ENCODE results near the gene LIN7B.

The LIN7B gene

DNA sequence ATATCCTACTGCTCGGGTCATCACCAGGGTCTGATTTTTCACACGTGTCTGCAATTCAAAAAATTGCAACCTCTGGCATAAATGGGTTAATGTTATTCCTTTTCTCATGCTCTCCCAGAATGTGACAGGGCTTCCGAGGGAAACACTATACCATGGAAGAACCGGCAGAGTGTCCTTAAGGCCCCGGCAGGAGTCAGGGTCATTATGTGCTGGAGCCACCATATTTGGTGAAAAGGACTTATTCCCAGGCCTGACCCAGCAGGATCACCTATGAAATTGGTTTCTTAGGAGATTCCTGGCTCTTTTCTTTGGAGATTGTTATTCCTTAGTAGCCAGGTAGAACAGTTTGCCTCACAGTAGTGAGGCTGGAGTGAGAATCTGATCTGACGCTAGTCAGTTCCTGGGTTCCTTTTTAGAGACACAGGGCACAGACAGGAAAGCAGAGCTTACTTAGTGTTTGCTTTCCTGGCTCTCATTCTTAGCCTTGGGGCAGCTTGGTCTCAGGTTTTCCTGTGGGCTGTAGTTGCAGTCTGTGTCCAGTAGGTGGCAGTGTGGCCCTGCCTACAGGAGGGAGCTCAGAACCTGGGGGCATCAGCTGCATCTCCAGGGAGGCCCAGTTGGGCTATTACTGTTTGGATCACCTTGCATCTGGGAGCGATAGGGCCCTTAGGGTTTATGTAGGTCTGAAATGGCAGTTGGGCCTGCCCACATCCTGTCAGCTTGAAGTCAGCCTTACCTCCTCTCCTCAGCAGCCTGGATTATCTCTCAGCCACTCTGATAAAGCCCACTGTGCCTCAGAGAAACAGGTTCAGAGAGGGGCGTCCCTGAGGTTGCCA lies 16.5 kb upstream of the LIN7B start:
- peak; percentile 78 for DNase-seq

DNA sequence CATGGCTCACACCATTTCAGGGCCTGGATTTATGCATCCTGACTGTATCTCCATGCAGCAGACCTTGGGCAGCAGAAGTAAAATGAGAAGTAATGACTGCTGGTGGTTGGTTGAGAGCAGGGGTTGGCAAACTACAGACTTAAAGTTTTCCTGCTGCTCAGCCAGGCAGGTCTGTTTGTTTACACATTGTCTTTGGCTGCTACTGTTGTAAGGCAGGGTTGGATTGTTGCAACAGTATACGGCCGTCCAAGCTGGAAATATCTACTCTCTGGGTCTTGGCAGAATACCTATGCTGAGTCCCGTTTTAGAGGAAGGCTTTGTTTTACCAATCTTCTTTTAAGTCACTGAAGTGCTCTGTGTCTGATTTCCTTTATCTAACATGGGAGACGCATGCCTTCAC lies 15.4 kb upstream of the LIN7B start:
- no peak for DNase-seq

DNA sequence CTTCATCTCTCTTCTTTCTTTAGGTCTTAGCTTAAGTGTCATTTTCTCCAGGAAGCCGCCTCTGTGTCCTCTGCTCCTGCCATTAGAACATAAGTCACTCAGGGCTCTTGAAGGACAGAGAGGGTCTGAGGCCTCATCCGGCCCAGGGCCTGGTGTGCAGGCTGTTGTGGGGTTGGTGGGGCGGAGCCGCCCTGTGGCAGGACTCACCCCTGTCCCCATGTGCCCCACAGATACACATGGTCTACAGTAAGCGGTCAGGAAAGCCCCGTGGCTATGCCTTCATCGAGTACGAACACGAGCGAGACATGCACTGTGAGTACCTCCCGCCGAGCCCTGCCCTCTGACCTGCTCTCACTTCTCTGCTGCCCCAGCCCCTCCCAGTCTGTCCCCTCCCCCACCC lies 13.0 kb upstream of the LIN7B start:
- no peak for DNase-seq

DNA sequence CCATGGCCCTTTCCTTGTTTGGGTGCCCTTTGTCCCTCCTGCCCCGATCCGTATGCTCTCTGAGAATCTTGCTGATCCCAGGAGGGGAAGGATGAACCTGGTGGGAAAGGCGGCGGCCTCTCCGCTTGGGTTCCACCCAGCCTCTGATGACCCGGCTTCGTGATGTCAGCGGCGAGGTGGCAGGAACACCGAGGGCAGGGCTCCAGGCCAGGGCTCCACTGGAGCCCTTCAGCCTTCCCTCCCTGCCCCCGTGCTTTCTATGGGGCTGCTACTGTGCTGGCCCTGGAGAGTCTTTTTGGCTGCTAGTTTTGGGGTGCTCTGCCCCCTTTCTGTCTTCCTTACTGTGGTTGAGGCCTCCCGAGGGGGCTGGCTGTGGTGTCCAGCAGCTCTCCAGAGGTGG lies 11.9 kb upstream of the LIN7B start:
- DNase-seq: no peak

DNA sequence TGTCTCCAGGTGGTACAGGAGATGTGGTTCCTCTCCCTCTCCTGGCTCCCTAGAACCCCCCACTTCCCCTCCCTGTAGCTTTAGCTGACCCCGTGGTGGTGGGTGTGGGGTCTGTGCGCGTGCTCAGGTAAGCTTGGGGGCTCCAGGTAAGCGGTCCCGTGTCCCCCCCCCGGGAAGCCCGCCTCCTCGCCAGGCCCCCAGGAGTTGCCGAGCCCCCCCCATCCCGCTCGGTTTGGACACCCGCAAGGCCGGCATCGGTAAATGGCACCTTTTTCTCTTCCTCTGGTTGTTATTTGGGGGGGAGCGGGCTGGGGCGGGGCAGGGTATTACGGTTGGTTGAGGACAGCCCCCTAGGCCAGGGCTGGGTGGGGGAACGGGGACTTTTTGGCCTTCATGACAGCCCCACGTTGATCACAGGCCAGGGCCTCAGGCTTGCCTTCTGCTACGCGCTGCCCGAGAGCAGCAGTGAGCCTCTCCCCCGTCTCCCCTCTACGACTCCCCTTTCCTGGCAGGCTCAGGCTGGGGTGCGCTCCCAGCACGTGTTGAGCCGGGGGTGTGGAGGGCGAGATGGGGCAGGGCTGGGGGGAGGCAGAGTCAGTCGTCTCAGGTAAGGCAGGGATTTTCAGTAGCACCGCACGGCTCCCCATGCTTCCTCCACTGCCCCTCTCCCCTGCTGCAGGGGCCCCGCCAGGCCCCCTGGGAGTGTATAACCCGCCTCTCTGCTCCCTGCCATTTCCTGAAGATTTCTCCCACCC lies 10.7 kb upstream of the LIN7B start:
- no peak for DNase-seq

DNA sequence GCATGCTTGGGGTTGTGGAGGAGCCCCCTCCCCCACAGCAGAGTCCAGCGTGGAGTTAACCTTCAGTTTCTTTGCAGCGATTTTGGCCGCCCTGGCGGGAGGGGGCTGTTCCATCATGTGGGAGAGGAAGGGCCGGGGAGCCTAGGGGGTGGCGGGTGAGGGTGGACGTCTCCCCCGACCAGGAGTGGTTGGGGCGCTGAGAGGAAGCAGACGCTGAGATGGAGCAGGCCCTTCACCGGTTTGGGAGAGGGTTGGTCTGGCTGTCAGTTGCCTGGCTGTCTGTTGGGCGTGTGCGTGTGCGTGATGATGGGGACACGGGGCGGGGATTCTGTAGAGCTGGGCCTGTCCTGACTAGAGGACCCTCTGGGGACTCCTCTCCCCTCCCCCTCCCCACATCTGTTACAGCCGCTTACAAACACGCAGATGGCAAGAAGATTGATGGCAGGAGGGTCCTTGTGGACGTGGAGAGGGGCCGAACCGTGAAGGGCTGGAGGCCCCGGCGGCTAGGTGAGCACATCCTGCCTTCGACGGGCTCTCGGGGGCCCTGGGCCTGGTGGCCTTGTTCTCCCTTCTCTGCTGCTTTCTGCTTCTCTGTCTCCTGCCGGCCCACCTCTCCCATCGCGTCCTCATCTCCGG lies 9.8 kb upstream of the LIN7B start:
- no peak for DNase-seq

DNA sequence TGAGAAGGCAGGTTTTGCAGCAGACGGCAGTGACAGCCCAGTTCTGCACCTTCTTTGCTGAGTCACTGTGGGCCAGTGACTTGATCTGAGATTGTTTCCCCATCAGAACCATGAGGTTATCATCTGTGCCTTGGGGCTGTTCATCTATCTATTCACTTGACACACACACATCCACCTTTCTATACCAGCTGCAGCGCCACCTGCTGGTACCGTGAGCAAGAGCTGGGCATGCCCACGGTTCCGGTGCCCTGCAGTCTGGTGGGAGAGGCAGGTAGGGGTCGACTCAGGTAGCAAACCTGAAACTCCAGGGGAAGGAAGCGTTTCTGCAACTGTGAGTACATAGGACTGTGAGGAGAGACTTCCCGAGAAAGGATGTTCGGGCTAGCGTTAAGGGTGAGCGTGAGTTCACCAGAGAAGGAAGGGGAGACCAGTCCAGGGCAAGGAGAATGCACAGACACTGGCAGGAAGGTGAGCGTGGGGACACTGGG lies 7.5 kb upstream of the LIN7B start:
- DNase-seq: no peak

DNA sequence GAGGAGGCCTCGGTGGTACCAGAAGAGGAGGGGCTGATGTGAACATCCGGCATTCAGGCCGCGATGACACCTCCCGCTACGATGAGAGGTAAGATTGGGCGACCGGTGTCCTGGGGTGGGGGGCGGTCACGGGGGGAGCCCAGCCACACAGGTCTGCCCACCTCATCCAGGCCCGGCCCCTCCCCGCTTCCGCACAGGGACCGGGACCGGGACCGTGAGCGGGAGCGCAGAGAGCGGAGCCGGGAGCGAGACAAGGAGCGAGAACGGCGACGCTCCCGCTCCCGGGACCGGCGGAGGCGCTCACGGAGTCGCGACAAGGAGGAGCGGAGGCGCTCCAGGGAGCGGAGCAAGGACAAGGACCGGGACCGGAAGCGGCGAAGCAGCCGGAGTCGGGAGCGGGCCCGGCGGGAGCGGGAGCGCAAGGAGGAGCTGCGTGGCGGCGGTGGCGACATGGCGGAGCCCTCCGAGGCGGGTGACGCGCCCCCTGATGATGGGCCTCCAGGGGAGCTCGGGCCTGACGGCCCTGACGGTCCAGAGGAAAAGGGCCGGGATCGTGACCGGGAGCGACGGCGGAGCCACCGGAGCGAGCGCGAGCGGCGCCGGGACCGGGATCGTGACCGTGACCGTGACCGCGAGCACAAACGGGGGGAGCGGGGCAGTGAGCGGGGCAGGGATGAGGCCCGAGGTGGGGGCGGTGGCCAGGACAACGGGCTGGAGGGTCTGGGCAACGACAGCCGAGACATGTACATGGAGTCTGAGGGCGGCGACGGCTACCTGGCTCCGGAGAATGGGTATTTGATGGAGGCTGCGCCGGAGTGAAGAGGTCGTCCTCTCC lies 6.3 kb upstream of the LIN7B start:
- DNase-seq: no peak

DNA sequence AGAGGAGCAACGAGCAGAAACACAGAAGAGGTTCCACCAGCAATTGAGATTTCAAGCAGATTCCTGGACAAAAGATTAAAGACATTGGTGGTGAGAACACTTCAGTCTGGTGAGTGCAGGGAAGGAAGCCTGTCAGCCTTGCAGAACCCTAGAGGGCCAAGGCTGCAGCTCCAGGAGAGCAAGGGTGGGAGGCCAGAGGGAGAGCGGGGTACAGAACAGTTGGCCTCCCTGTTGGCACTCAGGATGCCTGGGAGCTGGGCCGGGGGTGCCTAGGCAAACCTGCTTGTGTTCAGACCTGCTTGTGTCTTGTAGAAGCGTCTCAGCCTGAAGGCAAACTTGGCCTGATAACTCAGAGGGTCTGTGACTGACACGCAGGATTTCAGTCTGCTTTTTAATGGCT lies 5.1 kb upstream of the LIN7B start:
- no peak for DNase-seq

DNA sequence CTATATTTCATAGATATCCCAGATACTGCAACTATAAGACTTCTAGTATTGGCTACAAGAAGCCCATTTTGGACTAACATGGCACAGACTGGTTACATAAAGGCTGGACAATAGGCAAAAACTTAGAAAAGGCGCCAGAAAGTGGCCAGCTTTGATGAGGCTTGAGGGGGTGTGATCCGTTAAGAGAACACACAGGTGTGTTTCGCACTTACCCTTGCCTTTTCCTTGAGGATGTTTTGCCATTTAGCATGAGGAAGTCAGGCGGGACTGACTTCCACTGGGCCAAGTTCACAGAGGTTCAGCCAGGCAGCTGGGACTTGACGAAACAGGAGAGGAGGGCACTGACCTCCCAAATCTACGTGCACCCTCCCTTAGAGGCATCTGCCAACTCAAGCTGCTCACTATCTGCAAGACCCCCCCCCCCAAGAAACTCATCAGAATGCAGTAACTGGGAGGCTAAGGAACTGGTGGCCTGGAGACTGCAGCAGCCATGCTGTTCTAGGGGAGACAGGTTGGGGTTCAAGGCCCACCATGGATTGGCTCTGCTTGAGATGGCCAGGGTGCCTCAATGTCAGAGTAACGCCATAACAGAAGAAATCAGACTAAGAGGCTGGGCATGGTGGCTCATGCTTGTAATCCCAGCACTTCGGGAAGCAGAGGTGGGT lies 4.5 kb upstream of the LIN7B start:
- no peak for DNase-seq

DNA sequence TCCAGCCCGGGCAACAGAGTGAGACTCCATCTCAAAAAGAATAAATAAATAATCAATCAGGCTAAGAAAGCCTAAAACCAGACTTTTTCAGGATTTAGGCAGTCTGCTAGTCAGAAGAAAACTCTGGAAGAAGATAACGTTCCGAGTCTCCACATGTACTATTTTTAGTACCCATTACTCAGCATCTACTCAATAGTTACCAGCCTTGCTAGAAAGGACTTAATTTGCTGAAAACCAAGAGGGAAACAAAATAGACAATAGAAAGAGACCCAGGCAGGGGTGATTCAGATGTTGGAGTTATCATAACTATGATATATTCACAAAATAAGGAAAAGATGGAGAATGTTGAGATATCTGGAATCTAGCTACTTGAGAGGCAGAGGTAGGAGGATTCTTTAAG lies 3.6 kb upstream of the LIN7B start:
- no peak for DNase-seq

DNA sequence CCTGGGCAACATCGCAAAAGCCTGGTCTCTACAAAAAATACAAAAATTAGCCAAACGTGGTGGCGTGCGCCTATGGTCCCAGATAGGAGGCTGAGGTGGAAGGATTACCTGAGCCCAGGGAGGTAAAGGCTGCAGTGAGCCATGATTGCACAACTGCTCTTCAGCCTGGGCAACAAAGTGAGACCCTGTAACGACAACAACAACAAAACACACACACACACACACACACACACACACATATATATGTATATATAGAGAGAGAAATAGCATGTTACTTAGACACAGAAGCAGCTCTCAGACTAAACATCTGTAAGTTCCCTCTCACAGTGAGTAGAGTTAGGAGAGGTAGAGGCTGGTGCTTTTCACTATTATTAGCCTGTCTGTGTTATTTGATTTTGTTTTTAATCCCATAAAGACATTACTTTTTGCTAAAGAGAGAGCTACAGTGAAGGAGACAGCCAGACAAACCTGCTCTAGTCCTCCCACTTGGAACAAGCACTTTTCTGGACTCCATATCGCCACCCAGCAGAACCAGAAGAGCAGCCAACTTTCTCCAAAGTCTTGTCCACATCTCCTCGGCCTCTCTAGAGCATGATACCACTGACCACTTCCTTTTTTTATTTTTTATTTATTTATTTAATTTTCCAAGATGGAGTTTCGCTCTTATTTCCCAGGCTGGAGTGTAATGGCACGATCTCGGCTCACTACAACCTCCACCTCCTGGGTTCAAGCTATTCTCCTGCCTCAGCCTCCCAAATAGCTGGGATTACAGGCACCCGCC lies 2.8 kb upstream of the LIN7B start:
- no peak for DNase-seq

DNA sequence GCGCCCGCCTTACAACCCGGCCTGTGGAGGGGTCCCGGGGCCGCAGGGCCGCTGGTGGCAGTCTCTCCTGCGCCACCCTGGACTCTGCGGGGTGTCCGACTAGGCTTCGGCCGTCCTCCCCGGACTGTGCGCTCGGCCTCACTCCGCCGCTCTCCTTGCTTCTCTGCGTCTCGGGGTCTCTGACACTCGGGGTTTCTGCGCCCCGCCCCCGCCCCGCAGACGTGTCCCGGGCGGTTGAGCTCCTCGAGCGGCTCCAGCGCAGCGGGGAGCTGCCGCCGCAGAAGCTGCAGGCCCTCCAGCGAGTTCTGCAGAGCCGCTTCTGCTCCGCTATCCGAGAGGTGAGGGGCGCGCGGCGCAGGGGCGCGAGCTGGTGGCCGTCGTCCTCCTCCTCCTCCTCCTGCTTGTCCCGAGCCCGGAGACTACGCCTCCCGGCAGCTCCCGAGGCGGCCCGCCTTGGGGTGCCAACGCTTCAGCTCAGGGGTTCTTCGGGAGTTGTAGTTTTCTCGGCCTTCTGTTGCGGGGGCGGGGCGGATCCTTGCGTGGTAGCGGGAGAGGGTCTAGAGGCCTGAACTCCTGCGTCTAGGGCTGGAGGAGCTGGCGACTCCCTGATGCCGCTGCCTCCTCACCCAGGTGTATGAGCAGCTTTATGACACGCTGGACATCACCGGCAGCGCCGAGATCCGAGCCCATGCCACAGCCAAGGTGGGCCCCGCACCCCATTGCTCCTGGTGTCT lies 627 bp downstream of the LIN7B start:
- peak; percentile 81 for DNase-seq

DNA sequence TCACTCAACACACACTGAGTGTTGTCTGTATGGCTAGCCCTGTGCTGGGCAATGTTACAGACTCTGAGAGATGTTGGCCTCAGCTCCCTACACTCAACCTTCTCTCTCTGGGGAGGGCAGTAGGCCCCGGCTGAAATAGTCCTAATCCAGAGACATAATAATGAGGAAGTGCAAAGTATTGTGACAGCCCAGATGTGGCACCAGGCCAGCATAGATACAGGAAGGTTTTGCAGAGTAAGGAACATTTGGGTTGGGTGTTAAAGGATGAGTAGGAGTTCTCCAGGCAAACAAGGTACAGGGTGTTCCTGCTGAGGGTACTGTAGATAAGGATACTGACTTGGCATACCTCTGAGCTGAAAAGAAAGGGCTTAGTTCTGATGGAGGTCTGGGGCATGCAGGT lies 2.4 kb downstream of the LIN7B start:
- no peak for DNase-seq

DNA sequence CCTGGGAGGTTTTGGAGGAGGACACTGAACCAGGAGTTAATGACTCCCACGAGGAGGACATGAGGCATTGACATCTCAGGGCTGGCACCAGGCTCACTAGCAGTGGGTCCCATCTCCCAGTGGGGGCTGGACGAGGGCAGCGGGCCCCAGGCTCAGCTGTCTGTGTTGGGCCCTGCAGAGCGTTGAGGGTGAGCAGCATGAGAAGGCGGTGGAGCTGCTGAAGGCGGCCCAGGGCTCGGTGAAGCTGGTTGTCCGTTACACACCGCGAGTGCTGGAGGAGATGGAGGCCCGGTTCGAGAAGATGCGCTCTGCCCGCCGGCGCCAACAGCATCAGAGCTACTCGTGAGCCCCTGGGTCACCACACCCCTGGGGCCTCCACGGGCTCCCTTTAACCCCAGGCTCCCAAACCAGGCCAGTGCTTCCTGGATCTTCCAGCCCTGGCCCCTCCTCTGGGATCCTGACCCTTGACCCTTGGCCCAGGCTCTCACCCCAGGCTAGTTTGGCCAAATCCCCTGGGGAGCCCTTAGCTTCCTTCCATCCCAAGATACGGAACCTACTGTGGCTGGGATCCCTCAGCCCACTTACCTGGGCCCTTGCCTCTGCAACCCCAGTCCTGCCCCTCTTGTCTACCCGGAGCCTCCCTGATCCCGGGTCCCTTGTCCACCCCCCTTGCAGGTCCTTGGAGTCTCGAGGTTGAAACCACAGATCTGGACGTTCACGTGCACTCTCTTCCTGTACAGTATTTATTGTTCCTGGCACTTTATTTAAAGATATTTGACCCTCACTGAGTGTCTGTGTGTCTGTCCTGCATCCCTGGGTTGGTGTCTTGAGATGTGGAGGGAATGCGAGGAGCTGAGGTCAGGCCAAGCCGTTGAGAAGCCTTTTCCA lies 3.8 kb downstream of the LIN7B start:
- no peak for DNase-seq

DNA sequence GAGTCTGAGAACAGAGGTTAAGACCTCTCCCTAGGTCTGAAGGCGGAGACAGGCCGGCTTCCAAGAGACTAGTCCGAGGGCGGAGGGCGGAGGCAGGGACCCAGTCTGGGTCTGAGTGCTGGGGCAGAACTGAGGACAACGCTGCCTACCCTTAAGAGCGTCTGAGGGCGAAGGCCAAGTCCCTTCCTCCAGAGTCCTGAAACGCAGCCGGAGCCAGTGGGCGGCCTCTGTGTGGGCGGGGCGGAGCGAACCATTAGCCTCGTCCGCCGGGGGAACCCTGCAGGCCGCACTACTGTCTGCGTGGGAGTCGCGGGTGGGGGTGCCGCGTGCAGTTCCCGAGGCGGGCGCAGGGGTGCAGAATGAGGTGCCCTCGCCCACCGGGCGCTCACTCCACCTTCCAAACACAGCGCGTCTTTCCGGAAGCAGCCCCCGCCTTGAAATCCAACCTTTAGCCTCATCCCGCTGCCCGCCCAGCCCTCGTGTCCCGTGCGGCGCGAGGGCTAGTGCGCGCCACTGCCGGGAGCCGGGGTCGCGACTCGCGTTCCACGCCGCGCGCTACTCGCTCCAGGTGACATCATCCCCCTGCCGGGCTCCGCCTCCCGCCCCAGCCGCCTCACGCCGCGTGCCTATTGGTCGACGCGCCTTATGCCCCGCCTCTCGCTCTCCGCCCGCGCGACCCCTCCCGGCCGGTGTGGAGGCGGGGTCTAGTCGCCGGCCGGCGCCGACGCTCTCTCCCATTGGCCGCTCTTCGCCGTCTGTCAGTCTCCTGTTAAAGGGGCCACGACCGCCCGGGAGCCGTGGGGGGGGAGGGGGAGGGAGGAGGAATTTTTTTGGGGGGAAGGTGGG lies 4.6 kb downstream of the LIN7B start, which contains the start of gene C19orf73:
TSS of gene C19orf73 (minus strand) at position 579 of the 846 bp plus-strand sequence. CDS start at position 458, 121 bp downstream.
- DNase-seq: peak; percentile 95

DNA sequence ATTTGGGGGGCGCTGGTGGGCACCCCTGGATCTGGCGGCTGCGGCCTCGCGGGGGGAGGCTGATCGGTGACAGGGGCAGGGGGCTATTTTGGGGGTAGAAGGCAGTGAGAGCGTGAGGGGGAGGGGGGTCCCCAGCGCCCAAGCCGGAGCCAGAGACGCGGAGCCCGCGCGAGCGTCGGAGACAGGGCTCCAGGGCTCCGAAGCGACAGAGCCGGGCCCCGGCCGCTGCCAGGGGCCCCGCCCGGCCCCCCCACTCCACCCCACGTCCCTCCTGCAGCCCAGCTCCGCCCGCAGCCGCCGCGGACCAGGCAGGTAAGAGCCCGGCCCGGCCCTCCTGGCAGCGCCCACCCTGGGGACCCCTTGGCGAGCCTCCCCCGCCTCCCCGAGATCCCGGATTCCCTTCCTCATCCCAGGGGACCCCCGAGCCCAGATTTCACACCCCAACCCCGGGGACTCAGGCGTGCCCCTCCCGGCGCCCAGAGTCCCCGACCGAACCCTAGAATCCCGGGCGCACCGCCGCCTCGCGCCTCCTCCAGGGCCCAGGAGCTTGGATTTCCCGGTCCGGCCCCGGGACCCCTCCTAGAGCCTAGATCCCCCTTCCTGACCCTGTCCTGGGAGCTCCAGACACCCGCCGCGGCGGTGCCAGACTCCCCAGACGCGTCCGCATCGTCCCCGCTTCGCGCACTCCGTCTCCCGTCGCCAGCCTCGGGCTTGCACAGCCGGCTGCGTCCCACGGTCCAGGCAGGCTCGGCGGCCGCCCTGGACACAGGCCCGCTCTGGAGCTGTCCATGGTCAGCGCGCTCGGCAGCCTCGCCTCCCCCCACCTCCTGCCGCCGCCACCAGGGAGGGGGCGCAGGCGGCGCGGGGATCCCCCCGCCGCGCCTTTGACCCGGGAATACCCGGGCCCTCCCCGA lies 5.5 kb downstream of the LIN7B start, which contains the start of gene PPFIA3:
TSS of gene PPFIA3 (plus strand) at position 134 of the 914 bp plus-strand sequence. CDS start 8,330 bp downstream, outside the sequence.
- DNase-seq: peak; percentile 82

Data from right forelimb (tissue), 1 donor.